K562 (cell line): ENCODE measurements around the gene STING1. TPM values are rescaled to one million over a fixed set of nuclear protein-coding genes. Genes with fewer than 3 reads are reported as not detected.

Source experiments
- BCOR ChIP-seq: fragments of 450-650 bp; IDR thresholded peaks from 2 replicates; pipeline ENCODE4 v1.6.1; 2016
- CTCFL ChIP-seq: IDR thresholded peaks from 2 replicates; pipeline ENCODE4 v1.6.1; 2011; ENCODE audit warnings: borderline replicate concordance, low read depth, mild to moderate bottlenecking, moderate library complexity, low read length; ENCODE audit not compliant: insufficient read depth, poor library complexity, severe bottlenecking
- ETS2 ChIP-seq: IDR thresholded peaks from 2 replicates; pipeline ENCODE4 v1.6.1; 2016; ENCODE audit warnings: borderline replicate concordance, missing genetic modification characterization, mild to moderate bottlenecking, moderate library complexity, missing compliant biosample characterization; ENCODE audit not compliant: poor library complexity, severe bottlenecking
- GTF2E2 ChIP-seq: fragments of 200-800 bp; sonication (Bioruptor generic); IDR thresholded peaks from 2 replicates; pipeline ENCODE4 v1.6.1; 2016; ENCODE audit warnings: missing genetic modification characterization, missing compliant biosample characterization
- ZBTB40 ChIP-seq, 2 experiments: fragments of 450-650 bp in 1 of 2; sonication (generic) in 1 of 2; formaldehyde crosslinking in 1 of 2; IDR thresholded peaks; 2 replicates each; pipeline versions ENCODE4 v1.7.1 to v1.9.0; 2016 to 2022; ENCODE audit warnings: inconsistent platforms in 1 of 2, mild to moderate bottlenecking in 1 of 2, missing genetic modification reagents in 1 of 2
- ZNF282 ChIP-seq: sonication (generic); formaldehyde crosslinking; IDR thresholded peaks from 2 replicates; pipeline ENCODE4 v1.8.1; 2023; ENCODE audit warnings: missing genetic modification reagents
- polyA plus RNA-seq, 8 experiments: library from polyadenylated mRNA; depleted of rRNA in 4 of 8; stranded (reverse) in 5 of 8; unstranded in 3 of 8; fragments of >200 nt; fragmentation: Nextera tagmentation in 2 of 8; fragmentation: Illumina TruSeq in 1 of 8; extraction: Ambion mirVana in 2 of 8; extraction: Trizol in 1 of 8; gene quantifications; 2 replicates each; pipeline versions ENCODE4 v1.2.1 to v1.2.3, GENCODE V29; 2011 to 2014; ENCODE audit warnings: inconsistent platforms in 1 of 8, missing spikeins in 1 of 8
- total RNA-seq, 7 experiments: library from RNA; depleted of rRNA in 6 of 7; stranded (reverse); fragments of >200 nt in 6 of 7; fragmentation: Illumina TruSeq in 2 of 7; extraction: Trizol in 2 of 7; gene quantifications; 2 replicates each; pipeline versions ENCODE4 v1.2.1 to v1.2.3, GENCODE V29; 2011 to 2021; ENCODE audit warnings: low replicate concordance in 1 of 7
- TF ChIP-seq, protein P1 (sequence below): sonication (generic); formaldehyde crosslinking; IDR thresholded peaks from 2 replicates; pipeline ENCODE4 v1.8.0; 2023; ENCODE audit warnings: missing genetic modification reagents, mild to moderate bottlenecking, borderline replicate concordance

The STING1 gene
- total and polyA plus RNA-seq, 9 of the 15 experiments (the other 6 are each of a cell fraction or from before 2014, with no cell fraction given): 20.8 to 69.1 (median 44.7) TPM

GRCh38 chr5:139439013-139439903, 43.3 kb downstream of the STING1 start, which contains the start of gene DNAJC18 (continued):
- TF ChIP-seq ZBTB40 (IDR thresholded peaks at IDR 0.05) (0 out of 2 replicates have a peak, but pooled peaks have one; percentile 38), ZBTB40 (CRISPR knock-in tag; IDR thresholded peaks at IDR 0.05) (no peak), GTF2E2 (tag) (no peak), ZNF282 (CRISPR knock-in tag) (no peak), ETS2 (tag) (no peak), BCOR (no peak), CTCFL (no peak)
- TF ChIP-seq, protein P1, sequence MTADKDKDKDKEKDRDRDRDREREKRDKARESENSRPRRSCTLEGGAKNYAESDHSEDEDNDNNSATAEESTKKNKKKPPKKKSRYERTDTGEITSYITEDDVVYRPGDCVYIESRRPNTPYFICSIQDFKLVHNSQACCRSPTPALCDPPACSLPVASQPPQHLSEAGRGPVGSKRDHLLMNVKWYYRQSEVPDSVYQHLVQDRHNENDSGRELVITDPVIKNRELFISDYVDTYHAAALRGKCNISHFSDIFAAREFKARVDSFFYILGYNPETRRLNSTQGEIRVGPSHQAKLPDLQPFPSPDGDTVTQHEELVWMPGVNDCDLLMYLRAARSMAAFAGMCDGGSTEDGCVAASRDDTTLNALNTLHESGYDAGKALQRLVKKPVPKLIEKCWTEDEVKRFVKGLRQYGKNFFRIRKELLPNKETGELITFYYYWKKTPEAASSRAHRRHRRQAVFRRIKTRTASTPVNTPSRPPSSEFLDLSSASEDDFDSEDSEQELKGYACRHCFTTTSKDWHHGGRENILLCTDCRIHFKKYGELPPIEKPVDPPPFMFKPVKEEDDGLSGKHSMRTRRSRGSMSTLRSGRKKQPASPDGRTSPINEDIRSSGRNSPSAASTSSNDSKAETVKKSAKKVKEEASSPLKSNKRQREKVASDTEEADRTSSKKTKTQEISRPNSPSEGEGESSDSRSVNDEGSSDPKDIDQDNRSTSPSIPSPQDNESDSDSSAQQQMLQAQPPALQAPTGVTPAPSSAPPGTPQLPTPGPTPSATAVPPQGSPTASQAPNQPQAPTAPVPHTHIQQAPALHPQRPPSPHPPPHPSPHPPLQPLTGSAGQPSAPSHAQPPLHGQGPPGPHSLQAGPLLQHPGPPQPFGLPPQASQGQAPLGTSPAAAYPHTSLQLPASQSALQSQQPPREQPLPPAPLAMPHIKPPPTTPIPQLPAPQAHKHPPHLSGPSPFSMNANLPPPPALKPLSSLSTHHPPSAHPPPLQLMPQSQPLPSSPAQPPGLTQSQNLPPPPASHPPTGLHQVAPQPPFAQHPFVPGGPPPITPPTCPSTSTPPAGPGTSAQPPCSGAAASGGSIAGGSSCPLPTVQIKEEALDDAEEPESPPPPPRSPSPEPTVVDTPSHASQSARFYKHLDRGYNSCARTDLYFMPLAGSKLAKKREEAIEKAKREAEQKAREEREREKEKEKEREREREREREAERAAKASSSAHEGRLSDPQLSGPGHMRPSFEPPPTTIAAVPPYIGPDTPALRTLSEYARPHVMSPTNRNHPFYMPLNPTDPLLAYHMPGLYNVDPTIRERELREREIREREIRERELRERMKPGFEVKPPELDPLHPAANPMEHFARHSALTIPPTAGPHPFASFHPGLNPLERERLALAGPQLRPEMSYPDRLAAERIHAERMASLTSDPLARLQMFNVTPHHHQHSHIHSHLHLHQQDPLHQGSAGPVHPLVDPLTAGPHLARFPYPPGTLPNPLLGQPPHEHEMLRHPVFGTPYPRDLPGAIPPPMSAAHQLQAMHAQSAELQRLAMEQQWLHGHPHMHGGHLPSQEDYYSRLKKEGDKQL (CRISPR knock-in tag): no peak
